GF-D8 (cell line): ENCODE data around the gene VCP.

ENCODE experiments used
- DNase-seq: peaks from one replicate; lab custom pipeline; 2025; lab: John Stamatoyannopoulos, UW

VCP gene

DNA sequence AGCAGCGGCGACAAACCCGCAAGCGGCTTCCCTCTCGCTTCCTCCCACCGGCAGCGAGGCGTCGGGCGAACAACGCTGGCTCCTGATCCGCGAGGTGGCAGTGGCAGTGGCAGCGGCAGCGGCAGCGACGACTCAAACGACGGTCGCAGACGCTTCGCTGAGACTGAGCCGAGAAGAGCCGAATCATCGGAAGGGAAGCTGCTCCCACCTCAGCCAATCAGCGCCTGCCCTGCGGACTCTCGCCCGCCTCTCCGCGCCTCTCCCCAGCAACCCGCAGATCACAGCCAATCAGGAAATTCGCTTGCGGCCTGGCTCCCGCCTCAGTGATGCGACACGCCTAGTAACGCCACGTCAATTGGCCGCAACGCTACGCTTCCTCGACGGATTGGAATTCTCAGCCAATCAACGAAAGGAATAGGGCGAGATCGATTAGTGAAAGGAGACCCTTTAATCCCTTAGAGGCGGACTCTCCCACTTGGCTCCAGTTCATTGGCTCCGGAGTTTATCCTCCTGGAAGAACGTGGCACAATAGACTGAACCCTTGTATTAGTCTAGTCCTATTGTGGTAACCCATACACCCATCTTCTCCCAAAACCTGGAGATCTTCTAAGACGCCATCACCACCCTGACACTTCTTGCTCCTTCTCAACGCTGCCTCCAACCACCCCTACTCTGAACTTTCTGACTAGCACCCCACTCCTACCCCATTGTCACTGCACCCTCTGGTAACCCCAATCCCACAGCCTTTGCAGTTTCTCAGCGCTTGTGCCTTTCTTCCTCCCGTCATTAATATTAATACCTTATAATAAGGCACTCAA is at the start of gene VCP:
Gene VCP, minus strand, starts transcription at position 165 of the 818 bp plus-strand sequence. CDS start 272 bp downstream, outside the sequence.
- peak; percentile 94 for DNase-seq

DNA sequence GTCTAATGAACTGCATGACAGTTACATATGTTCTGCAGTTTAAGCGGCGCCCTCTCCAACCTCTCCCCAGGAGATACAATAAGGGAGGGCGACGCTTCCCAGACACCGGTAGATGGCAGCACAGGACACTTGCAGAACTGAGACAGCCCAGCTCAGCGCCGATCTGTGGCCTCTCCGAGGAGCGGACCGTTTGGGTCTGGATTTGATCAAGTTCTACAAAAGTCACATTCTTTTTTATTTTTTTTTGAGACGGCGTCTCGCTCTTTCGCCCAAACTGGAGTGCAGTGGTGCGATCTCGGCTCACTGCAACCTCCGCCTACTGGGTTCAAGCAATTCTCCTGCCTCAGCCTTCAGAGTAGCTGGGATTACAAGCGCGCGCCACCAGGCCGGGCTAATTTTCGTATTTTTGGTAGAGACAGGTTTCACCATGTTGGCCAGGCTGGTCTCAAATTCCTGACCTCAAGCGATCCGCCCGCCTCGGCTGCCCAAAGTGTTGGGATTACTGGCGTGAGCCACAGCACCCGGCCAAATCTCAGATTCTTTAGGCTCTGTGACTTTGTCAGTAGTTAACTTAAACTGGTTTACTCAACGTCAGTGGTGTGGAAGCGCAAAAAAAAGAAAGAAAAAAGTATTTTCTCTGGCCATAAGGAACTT is 44.6 kb upstream of the VCP start:
- DNase-seq: peak; percentile 63

GRCh38 chr9:35116539-35116897 is 44.1 kb upstream of the VCP start:
- no peak for DNase-seq

GRCh38 chr9:35115680-35116538 is 43.5 kb upstream of the VCP start, which contains the start of gene ATOSB:
TSS of gene ATOSB (minus strand) at chr9:35115862. CDS start at chr9:35108274, 7,588 bp downstream.
- DNase-seq: peak; percentile 89

DNA sequence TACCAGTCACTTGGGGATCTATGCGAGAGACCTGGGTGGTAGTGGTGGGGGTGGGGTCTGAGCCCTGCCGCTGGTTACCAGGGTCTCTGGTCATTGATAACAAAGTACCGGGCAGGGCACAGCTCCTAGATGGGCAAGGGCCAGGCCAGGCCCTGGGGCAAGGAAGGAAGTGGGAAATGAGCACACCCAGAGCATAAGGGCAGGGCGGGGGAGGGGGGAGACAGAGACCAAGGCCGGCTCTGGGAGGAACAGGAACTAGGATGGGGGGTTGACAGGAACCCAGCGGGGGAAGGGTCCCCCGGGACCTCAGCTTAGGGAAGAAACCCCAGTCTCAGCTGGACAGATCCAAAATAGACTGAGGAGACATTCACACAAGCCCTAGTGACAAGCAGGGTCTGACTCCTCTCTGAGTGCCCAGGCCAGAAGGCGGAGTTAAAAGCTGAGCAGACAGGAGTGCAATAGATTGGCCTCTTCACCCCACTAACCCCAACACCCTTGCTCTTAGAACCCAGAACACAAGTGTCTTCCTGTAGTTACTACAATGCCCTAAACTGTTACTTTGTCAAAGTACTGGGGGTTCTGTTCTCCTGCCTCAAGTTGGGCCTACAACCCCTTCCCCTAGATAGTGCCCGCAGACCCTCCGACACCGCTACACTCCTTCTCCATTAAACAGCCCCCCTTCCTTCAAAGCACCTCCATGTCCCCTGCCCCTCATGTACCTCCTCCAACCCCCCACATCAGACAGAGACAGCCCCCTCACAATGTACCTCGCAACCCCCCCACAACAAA is 42.6 kb upstream of the VCP start:
- DNase-seq: peak; percentile 78

DNA sequence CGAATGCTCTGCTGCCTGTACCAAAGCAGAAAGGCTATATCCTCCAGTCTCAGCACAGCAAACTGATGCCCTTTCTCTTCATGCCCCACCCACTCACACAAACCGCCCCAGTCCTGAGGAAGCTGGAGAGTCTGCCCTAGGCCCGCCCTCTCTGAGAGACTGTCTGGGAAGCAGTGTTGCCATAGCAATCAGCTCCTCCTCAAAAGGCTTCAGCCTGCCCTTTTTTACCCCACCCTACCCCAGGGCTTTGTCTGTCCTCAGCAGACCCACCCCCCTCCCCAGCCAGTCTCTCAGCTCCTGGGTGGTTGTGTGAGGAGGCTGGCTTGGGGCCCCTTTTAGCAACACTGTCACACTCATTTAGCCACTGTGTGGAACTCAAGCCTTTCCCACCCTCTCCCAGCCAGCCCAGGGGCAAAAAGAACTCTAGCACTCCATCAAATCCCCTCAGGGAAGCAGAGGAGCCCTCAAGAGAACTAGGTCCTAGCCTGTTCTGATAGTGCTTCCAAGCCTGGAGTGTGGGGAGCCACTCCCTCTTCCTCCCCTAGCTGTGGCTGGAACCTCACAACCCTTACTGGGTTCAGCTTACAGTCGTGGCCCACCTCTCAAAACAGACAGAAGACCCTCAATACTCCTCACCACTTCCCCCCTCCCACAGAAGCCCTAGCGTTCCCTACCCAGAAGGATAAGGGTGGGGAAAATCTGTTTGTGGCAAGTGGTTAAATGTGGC is 41.9 kb upstream of the VCP start:
- DNase-seq: peak; percentile 58

GRCh38 chr9:35112257-35113020 is 40.0 kb upstream of the VCP start:
- no peak for DNase-seq

GRCh38 chr9:35111001-35111933 is 38.8 kb upstream of the VCP start:
- DNase-seq: peak; percentile 87

GRCh38 chr9:35110327-35110761 is 37.9 kb upstream of the VCP start:
- DNase-seq: no peak

GRCh38 chr9:35108946-35109575 is 36.6 kb upstream of the VCP start:
- peak; percentile 78 for DNase-seq

DNA sequence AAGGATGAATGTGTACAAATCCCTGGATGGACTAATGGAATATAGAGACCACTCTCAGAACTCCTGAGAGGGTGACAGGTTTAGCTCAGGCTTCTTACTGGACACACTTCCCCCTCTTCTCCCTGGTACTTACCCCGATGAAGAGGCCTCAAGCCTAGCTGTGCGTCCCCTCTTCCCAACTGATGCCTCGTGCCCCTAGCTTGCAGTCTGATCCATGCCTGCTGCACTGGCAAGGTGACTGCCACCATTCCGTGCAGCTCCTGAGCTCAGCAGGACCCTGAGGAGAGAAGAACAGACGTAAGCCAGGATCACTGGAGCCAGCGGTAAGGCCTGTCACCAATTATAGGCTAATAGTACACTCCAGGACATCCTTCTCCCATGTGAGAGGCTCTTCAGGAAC is 36.0 kb upstream of the VCP start:
- DNase-seq: no peak

GRCh38 chr9:35107297-35108290 is 35.2 kb upstream of the VCP start:
- DNase-seq: no peak

DNA sequence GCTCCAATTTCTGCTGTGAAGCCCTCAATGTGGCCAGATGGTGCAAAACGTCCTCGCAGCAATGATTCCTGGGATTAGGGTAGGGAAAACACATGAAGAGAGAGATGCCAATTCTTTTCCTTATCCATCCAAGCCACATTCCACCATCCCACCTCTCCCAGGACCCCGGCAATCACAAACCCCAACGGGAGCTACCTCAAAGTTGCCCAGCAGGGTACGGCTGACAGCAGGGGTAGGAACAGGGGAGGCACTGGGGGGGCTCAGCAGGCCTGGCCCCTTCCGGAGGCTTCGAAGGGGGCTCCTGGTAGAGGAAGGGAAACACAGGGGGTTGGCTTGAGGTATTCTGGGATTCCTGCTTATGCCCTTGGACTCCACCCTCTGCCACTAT is 33.9 kb upstream of the VCP start:
- DNase-seq: no peak

DNA sequence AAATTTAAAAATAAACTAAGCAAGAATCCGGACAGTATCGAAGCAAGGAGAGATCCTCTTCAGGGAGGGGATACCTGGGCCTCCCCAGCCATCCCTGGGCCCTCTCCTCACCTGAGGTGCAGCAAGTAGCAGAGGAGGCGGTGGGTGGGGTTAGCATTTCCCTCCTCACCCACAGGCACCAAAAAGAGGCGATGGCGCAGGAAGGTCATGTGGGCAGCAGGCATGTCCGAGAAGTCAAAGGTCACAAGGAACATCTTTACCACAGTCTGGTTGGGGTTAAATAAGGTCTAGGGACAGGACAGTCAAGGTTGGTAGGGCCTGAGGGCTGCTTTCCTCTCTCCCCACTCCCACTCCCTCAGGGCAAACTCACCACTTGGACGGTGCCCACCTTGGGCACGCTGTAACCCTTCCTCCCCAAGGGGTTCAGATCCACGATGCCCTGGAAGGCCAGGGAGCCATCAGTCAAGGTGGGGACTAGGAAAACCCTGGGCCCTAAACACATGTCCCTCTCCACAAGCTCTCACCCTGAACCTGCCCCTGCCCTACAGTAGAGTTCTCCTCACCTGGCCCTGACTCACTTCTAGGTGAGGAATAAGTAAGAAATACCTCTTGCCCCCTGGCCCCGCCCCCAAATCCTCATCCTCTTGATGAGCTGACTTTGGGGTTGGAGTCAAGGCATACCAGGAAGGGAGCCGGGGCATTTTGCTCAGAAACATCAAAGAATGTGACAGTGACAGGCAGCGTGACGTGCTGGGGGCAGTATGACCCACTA is 33.3 kb upstream of the VCP start:
- DNase-seq: no peak

DNA sequence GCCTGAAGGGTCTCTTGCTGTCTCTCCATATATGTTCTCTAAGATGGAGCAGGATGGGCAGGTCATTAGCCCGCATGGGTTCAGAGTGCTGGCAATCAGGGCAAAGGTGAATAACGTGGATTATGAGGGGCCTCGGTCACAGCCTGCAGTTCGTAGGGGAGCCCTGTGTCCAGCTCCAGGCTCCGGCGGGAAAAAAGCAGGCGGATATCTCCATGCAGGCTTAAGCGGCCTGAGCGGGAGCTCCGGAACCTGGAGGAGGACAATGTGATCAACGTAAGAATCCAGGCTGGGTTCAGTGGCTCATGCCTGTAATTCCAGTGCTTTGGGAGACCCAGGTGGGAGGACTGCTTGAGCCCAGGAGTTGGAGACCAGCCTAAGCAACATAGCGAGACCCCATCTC is 32.7 kb upstream of the VCP start:
- no peak for DNase-seq

DNA sequence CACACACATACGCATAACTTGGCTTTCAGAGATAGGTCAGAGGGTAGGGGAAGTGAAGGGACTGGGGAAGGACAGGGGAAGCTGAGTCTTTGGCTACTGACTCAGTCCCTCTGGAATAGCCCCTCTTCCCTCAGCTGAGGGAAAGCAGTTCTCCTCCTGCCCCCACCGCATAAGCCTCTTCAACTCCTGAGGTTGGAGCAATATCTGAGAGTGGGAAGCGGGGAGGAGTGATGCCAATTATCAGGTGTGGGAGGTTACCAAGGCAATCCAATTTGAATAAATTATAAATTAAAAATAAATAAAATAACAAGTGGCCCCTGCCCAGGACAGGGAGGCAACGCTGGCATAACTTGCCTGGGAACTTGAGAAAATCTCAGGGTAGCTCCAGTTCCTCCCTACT is 32.2 kb upstream of the VCP start:
- DNase-seq: no peak
